Neural cell (in vitro differentiated cells): ENCODE results near the gene PRKCA. TPM values are rescaled to one million over a fixed set of nuclear protein-coding genes. Genes with fewer than 3 reads are reported as not detected.

Experiments
- H2AFZ ChIP-seq: fragments of 200-600, 300-800 bp; sonication (generic), shearing (Covaris generic); 2 replicates; pipeline ENCODE4 v1.6.0; 2014; ENCODE audit warnings: low read depth, mild to moderate bottlenecking, antibody characterized with exemption, low read length, moderate library complexity
- H3F3A ChIP-seq: fragments of 200-600 bp; shearing (Covaris generic); 2 replicates; pipeline ENCODE4 v1.6.1; 2016; ENCODE audit warnings: mild to moderate bottlenecking, moderate library complexity, mixed read lengths, antibody characterized with exemption, low read length; ENCODE audit not compliant: insufficient read depth, poor library complexity, severe bottlenecking
- H3K27ac ChIP-seq: fragments of 200-600, 300-800 bp; sonication (generic), shearing (Covaris generic); 2 replicates; pipeline ENCODE4 v1.5.1; 2014; ENCODE audit warnings: mild to moderate bottlenecking, low read length, moderate library complexity
- H3K27me3 ChIP-seq: fragments of 300-800, 200-600 bp; sonication (generic), shearing (Covaris generic); 2 replicates; pipeline ENCODE4 v1.6.0; 2014; ENCODE audit warnings: mild to moderate bottlenecking, low read depth, low read length, moderate library complexity; ENCODE audit not compliant: insufficient read depth
- H3K36me3 ChIP-seq: fragments of 300-800, 200-600 bp; sonication (generic), shearing (Covaris generic); 2 replicates; pipeline ENCODE4 v1.5.1; 2014; ENCODE audit warnings: mild to moderate bottlenecking, antibody characterized with exemption, low read length, moderate library complexity; ENCODE audit not compliant: insufficient read depth
- H3K4me2 ChIP-seq: fragments of 300-800, 200-600 bp; sonication (generic), shearing (Covaris generic); 2 replicates; pipeline ENCODE4 v1.6.0; 2014; ENCODE audit warnings: mild to moderate bottlenecking, low read length
- H3K4me3 ChIP-seq: fragments of 300-800, 200-600 bp; sonication (generic), shearing (Covaris generic); 2 replicates; pipeline ENCODE4 v1.5.1; 2014; ENCODE audit warnings: mild to moderate bottlenecking, low read length, moderate library complexity
- H3K79me2 ChIP-seq: fragments of 200-600 bp; shearing (Covaris generic); replicated peaks from 2 replicates; pipeline ENCODE4 v1.6.0; 2014; ENCODE audit warnings: mild to moderate bottlenecking, low read length, moderate library complexity; ENCODE audit not compliant: insufficient read depth
- H3K9ac ChIP-seq: fragments of 300-800, 200-600 bp; sonication (generic), shearing (Covaris generic); 2 replicates; pipeline ENCODE4 v1.6.1; 2016; ENCODE audit warnings: mild to moderate bottlenecking, low read length, mixed read lengths
- H3K9me2 ChIP-seq: fragments of 200-600 bp; shearing (Covaris generic); 2 replicates; pipeline ENCODE4 v1.6.1; 2016; ENCODE audit warnings: mild to moderate bottlenecking, low read length, mixed read lengths; ENCODE audit not compliant: insufficient read depth
- H3K9me3 ChIP-seq: fragments of 200-600, 300-800 bp; sonication (generic), shearing (Covaris generic); 2 replicates; pipeline ENCODE4 v1.6.1; 2016; ENCODE audit warnings: mild to moderate bottlenecking, mixed run types, low read length, moderate library complexity, mixed read lengths
- H4K20me1 ChIP-seq: fragments of 200-600 bp; shearing (Covaris generic); 2 replicates; pipeline ENCODE4 v1.6.1; 2016; ENCODE audit warnings: mild to moderate bottlenecking, mixed run types; ENCODE audit not compliant: insufficient read depth
- CTCF ChIP-seq: fragments of 450-650 bp; IDR thresholded peaks from 2 replicates; pipeline ENCODE4 v1.5.1; 2014; ENCODE audit warnings: antibody characterized with exemption, mild to moderate bottlenecking, moderate library complexity; ENCODE audit not compliant: poor library complexity, severe bottlenecking
- EP300 ChIP-seq: fragments of 450-650 bp; conservative IDR thresholded peaks from 2 replicates; pipeline ENCODE4 v1.6.1; 2014; ENCODE audit warnings: antibody characterized with exemption, mild to moderate bottlenecking, moderate library complexity; ENCODE audit not compliant: poor library complexity, severe bottlenecking
- EZH2 ChIP-seq: fragments of 200-600, 300-800 bp; shearing (Covaris generic), sonication (generic); IDR thresholded peaks from 2 replicates; pipeline ENCODE4 v1.6.1; 2014; ENCODE audit warnings: antibody characterized with exemption, low read length, borderline replicate concordance, mild to moderate bottlenecking; ENCODE audit not compliant: insufficient read depth, poor library complexity, severe bottlenecking
- MXI1 ChIP-seq: fragments of 450-650 bp; conservative IDR thresholded peaks from 2 replicates; pipeline ENCODE4 v1.6.1; 2014; ENCODE audit warnings: antibody characterized with exemption, mild to moderate bottlenecking; ENCODE audit not compliant: poor library complexity, severe bottlenecking
- POLR2AphosphoS5 ChIP-seq: IDR thresholded peaks from 2 replicates; pipeline ENCODE4 v1.6.1; 2012
- RAD21 ChIP-seq: fragments of 450-650 bp; conservative IDR thresholded peaks from 2 replicates; pipeline ENCODE4 v1.6.1; 2014; ENCODE audit warnings: antibody characterized with exemption, mild to moderate bottlenecking, moderate library complexity
- SMC3 ChIP-seq: fragments of 450-650 bp; conservative IDR thresholded peaks from 2 replicates; pipeline ENCODE4 v1.6.1; 2014; ENCODE audit warnings: antibody characterized with exemption, mild to moderate bottlenecking, moderate library complexity; ENCODE audit not compliant: poor library complexity
- TAF1 ChIP-seq: IDR thresholded peaks from 2 replicates; pipeline ENCODE4 v1.6.1; 2012; ENCODE audit warnings: low read depth
- polyA plus RNA-seq: library from polyadenylated mRNA; depleted of rRNA; stranded (reverse); fragments of >200 nt; gene quantifications from 2 replicates; pipeline ENCODE4 v1.2.3, GENCODE V29; 2014
- TF ChIP-seq, protein P1 (sequence below): IDR thresholded peaks from 2 replicates; pipeline ENCODE4 v1.6.1; 2012; ENCODE audit warnings: borderline replicate concordance

Gene PRKCA
- polyA plus RNA-seq, 1 donor from 2014 or later = 5.9 TPM

- Histone ChIP-seq H3K4me3 (no peak overlapping the region), H3K9me3 (no peaks in the 10 kb centered on the region), H2AFZ (no peak overlapping the region), H3K36me3 (no peaks in the 10 kb centered on the region), H3K27ac (no peak overlapping the region), H3F3A (no peaks in the 10 kb centered on the region), H3K4me2 (no peak overlapping the region), H3K27me3 (no peaks in the 10 kb centered on the region), H3K9ac (no peak overlapping the region), H3K79me2 (no peaks in the 10 kb centered on the region), H3K9me2 (no peaks in the 10 kb centered on the region), H4K20me1 (no peaks in the 10 kb centered on the region)
- TF ChIP-seq EZH2 (no peak), POLR2AphosphoS5 (no peak), EP300 (no peak), CTCF (no peak), RAD21 (no peak), MXI1 (no peak), SMC3 (no peak), TAF1 (no peak)
- TF ChIP-seq, protein P1, sequence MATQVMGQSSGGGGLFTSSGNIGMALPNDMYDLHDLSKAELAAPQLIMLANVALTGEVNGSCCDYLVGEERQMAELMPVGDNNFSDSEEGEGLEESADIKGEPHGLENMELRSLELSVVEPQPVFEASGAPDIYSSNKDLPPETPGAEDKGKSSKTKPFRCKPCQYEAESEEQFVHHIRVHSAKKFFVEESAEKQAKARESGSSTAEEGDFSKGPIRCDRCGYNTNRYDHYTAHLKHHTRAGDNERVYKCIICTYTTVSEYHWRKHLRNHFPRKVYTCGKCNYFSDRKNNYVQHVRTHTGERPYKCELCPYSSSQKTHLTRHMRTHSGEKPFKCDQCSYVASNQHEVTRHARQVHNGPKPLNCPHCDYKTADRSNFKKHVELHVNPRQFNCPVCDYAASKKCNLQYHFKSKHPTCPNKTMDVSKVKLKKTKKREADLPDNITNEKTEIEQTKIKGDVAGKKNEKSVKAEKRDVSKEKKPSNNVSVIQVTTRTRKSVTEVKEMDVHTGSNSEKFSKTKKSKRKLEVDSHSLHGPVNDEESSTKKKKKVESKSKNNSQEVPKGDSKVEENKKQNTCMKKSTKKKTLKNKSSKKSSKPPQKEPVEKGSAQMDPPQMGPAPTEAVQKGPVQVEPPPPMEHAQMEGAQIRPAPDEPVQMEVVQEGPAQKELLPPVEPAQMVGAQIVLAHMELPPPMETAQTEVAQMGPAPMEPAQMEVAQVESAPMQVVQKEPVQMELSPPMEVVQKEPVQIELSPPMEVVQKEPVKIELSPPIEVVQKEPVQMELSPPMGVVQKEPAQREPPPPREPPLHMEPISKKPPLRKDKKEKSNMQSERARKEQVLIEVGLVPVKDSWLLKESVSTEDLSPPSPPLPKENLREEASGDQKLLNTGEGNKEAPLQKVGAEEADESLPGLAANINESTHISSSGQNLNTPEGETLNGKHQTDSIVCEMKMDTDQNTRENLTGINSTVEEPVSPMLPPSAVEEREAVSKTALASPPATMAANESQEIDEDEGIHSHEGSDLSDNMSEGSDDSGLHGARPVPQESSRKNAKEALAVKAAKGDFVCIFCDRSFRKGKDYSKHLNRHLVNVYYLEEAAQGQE = no peak
Measured at GRCh38 chr17:66264696-66265095, 37.7 kb upstream of the PRKCA start.

GRCh38 chr17:66268247-66268927 lies 34.0 kb upstream of the PRKCA start:
- Histone ChIP-seq H3K4me3 (no peak overlapping the region), H3F3A (no peaks in the 10 kb centered on the region), H4K20me1 (no peaks in the 10 kb centered on the region), H3K79me2 (no peaks in the 10 kb centered on the region), H3K9me2 (no peaks in the 10 kb centered on the region), H3K27me3 (no peaks in the 10 kb centered on the region), H2AFZ (no peak overlapping the region), H3K9ac (no peak overlapping the region), H3K4me2 (no peak overlapping the region), H3K9me3 (no peaks in the 10 kb centered on the region), H3K27ac (no peak overlapping the region), H3K36me3 (no peaks in the 10 kb centered on the region)
- no peak for TF ChIP-seq SMC3
- TF ChIP-seq RAD21 = no peak
- TF ChIP-seq EP300 = no peak
- no peak for TF ChIP-seq MXI1
- TF ChIP-seq POLR2AphosphoS5 = no peak
- TF ChIP-seq EZH2 = no peak
- no peak for TF ChIP-seq TAF1
- TF ChIP-seq, protein P1 = no peak
- no peak for TF ChIP-seq CTCF
